GM19468 (cell line): Measurements from ENCODE around the gene CHCHD6.

Experiments
- ATAC-seq: cut with Tn5 transposase; IDR thresholded peaks from one replicate; pipeline ENCODE4 v1.9.1; 2021; ENCODE audit warnings: mild to moderate bottlenecking, moderate library complexity, moderate number of reproducible peaks; ENCODE audit not compliant: unreplicated experiment; ENCODE audit errors: extremely low read depth

CHCHD6 gene

GRCh38 chr3:126885425-126885824 is 181.4 kb downstream of the CHCHD6 start:
- ATAC-seq: no peak

- ATAC-seq: no peak
Observed at GRCh38 chr3:126886217-126886616, 182.2 kb downstream of the CHCHD6 start.

- no peak for ATAC-seq
Observed at GRCh38 chr3:126887686-126888085, 183.6 kb downstream of the CHCHD6 start.

- no peak for ATAC-seq
Observed at GRCh38 chr3:126888186-126888760, 184.2 kb downstream of the CHCHD6 start.

- ATAC-seq: no peak
Observed at GRCh38 chr3:126889276-126890201, 185.5 kb downstream of the CHCHD6 start.

- ATAC-seq: no peak
Observed at GRCh38 chr3:126891141-126891540, 187.1 kb downstream of the CHCHD6 start.

- no peak for ATAC-seq
Observed at GRCh38 chr3:126891791-126892190, 187.8 kb downstream of the CHCHD6 start.

DNA sequence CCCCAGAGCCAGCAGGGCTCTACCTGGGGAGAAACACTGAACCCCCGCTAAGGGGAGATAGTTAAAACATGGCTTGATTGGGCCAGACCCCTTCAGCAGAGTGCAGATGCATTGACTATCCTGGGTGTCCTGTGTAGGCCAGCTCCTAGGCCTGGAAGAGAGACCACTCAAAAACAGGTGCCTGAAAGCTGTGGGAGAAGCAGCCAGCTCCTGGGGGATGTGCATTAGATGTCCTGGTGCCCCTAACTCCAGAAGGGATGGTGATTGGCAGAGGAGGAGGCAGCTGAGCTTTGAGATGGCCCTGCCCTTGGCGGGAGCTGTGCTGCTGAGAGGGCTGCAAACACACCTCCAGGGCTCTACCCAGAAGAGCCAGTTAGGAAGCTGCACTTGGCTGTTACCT is 189.6 kb downstream of the CHCHD6 start:
- no peak for ATAC-seq

DNA sequence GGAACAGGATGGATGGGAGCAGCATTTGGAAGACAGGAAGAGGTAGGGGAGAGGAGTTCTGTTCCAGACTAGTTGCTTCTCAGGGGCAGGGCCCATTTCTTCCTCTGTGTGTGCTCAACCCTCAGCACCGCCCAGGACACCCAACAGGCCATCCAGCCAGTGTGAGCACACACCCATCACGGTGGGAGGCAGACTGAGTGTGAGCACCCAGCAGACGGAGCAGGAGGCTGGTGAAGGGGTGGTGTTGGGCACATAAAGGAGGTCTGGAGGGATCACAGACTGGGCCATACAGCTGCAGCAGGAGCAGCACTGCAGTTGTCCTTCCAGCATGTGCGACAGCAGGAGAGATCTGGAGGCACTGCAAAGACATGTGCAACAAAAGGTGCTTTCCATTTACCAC is 190.4 kb downstream of the CHCHD6 start:
- ATAC-seq: no peak

- no peak for ATAC-seq
Observed at GRCh38 chr3:126895178-126896066, 191.4 kb downstream of the CHCHD6 start.

- no peak for ATAC-seq
Observed at GRCh38 chr3:126896067-126896441, 192.0 kb downstream of the CHCHD6 start.

DNA sequence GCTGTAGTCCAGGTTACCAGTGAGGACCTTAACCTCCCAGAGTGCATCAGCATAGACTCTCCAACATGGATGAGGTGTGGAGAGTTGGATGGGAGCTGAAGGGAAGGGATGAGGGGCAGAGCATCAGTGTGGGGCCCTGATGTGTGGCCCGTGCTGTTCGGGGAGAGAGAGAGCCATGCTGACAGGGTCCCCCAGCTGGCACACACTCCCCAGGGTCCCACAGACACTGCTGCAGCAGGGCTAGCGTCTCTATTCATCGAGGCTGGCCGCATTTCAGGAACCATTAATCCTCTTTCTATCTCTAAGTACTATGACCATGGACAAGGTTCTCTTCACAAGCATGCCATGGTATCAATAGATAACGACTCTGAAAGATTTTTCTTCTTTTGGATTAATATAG is 192.9 kb downstream of the CHCHD6 start:
- no peak for ATAC-seq

DNA sequence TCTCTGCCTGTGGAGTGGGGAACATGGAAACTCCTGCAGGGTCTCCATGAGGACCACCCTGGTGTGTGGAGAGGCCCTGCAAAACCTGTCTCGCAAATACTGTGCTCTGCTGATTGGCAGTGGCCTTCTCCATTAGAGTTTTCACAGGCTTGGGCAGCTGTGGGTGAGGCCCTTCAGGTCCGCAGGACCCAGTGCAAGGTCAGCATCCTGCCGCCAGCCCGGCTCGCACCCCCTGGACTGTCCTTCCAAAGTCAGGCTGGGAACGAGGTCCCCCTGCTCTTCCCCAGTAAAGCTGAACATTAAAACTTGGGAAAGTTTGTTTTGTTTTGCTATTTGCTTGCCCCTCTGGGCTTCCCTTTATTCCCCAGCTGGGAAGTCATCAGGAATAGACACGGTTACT is 193.9 kb downstream of the CHCHD6 start:
- no peak for ATAC-seq

DNA sequence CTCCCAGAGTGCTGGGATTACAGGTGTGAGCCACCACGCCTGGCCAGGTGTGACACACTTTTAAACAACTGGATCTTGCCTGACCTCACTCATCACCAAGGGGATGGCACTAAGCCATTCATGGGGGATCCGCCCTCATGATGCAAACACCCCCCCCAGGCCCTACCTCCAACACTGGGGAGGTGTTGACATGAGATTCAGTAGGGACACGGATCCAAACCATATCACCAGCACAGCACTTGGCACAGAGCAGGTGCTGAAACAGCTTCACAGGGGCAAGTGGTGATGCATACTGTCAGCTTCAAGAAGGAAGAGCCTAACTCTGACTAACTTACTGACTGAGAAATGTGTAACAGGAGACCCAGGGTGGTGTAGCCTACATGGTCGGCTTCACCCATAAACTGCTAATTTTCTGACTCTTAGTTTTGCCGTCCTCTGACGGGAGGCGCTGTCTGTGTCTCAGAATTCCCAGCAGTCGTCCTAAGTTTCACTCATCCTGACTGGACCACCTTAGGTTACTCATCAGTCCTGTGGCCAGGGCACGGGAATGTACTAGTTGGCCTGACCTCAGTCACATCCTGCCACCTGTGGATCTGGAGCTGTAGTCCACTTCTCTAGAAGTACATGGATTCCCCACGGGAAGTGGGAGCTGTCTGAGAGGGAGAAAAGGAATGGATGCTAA is 197.0 kb downstream of the CHCHD6 start:
- ATAC-seq: no peak

DNA sequence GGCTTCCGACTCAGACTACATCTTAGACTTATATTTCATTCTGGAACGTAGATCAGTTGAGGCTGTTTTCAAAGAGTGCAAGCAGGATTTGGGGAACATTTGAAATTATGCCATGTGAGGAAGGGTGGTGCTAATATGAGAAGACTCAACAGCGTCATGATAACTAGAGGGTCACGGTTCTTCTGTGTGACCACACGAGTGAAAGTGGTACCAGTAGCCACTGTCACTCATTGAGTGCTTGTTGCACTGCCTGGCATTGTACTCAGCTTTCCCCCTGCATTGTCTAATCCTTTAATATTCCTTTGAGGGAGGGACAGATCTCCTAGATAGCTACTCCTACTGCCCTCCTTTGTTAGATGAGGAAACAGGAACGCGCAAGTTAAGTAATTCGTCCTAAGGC is 197.6 kb downstream of the CHCHD6 start:
- no peak for ATAC-seq

DNA sequence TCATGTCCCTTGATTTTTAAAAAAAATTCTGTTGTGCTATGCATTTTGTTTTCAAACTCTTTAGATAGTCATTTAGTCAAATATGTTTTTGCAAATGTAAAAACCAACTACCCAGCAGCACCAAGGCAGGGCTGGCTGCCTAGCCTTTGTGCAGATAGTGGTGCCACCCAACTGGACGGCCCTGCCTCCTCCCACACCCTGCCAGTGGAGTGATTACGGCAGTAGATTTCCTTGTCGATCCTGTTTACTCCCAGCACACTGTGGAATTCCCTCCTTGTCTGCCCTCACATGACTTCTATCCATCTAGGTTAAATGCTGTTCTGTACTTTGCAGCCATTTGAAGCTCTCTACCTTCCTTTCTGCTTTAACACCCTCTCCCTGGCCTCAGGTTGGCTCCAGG is 199.5 kb downstream of the CHCHD6 start:
- ATAC-seq: no peak

- ATAC-seq: no peak
Observed at GRCh38 chr3:126907557-126907956, 203.5 kb downstream of the CHCHD6 start.

DNA sequence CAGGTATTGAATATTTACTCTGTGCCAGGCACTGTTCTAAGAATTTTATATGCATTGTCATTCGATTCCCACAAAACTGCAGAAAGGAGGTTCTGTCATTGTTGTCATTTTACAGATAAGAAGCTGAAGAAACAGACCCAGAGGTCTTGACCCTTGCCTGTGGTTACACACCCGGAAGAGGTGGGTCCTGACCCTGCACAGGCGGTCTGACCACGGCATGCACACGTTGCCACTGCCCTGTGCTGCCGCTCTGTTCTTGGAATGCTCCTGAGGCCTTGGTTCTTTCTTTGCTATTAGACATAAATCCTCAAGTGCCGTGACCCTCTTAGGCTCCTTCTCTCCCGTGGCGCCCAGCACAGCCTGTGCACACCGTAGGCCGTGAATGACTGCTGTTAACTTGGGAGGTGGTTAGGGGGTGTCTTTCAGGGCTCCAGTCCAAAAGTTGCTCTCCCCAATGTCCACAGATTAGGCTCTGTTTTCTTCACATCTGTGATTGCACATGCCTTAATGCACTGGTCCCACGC is 204.8 kb downstream of the CHCHD6 start:
- ATAC-seq: no peak

- no peak for ATAC-seq
Observed at GRCh38 chr3:126910231-126910630, 206.2 kb downstream of the CHCHD6 start.
